Cortex of kidney (tissue), 1 donor: Measurements from ENCODE around the gene RIMKLB.
"Not testable (repeated sequence)": the region's sequence is repeated elsewhere in the genome, so short reads cannot be mapped to it uniquely, and the experiment has no call there.

Experiments
- DNase-seq: peaks from one replicate; lab custom pipeline; 2025; lab: John Stamatoyannopoulos, UW

The RIMKLB gene

DNA sequence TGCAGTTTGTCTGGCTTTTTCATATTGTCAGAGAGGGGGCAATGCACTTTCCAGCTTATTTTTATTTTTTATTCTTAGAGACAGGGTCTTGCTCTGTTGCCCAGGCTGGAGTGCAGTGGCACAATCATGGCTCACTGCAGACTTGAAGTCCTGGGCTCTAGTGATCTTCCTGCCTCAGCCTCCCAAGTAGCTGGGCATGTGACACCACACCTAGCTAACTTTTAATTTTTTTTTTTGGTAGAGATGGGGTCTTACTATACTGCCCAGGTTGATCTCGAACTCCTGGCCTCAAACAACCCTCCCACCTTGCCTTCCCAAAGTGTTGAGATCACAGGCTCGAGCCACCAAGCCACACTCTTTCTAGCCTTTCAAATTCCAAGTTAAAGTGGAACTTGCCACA, 120.7 kb downstream of the RIMKLB start:
- DNase-seq, result no peak

DNA sequence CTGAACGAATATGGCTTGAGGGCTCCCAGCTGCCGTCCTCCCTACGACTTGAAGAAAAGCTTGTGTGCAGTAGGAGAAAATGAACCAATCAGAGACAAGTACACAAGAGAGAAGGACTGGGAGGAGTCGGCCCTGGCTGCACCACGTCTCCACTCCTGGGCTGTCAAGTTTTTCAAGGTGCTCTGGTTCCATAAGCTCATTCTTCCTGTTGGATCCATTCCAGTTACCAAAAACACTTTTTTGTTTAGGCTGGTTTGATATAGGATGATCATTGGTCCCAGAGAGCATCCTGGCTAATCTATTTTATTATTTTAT, 121.8 kb downstream of the RIMKLB start:
- no peak for DNase-seq

DNA sequence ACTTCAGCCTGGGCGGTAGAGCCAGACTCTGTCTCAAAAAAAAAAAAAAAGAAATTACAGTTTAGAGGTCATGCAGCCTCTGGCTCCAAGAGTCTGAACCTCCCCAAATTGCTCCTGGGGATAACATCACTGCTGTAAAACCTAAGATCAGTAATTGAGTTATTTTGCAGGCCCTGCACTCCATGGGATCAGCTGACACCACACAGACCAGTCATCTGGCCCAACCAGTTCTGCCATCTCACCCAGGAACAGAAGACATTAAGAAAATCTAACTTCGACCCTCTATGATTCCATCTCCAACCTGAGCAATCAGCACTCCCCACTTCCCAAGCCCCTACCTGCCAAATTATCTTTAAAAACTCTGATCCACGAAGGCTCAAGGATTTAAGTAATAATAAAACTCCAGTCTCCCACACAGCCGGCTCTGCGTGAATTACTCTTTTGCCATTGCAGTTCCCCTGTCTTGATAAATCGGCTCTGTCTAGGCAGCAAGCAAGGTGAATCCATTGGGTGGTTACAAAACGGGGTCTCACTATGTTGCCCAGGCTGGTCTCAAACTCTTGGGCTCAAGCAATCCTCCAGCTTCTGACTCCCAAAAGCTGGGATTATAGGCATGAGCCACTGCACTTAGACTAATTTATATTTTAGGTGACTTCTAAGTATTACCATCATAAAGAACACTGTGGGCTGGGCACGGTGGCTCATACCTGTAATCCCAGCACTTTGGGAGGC, 123.1 kb downstream of the RIMKLB start:
- not testable (repeated sequence) for DNase-seq

DNA sequence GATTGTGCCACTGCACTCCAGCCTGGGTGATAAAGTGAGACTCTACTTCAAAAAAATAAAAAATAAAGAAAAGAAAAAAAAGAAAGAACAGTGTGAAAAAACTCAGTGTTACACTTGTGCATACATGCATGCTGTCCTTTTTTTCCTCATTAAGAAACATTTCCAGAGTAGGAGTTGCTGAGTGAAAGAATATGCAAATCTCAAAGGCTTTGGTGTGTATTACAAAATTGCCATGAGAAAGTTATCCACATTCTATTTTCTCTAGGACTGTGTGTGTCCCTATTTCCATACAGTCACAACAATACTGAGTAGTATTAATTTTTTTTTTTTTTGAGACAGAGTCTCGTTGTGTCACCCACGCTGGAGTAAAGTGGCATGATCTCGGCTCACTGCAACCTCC, 123.8 kb downstream of the RIMKLB start:
- DNase-seq, result no peak

DNA sequence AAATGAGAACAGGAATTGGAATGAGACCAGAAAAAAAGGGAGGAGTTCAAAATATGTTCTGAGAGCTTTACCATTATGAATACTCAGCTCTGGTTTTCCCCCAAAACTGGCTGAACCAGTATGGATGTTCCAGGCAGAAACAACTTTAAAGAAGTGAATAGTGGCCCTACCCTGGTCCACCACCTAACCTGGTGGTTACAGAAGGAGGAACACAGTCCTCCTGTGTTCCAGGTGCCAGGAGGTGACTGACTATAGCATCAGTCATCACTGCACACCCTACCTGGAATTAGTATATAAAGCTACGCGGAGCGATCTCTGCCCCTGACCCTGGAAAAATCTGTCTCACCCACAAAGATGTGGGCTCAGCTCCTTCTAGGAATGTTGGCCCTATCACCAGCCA, 124.5 kb downstream of the RIMKLB start, which contains the start of gene A2ML1:
TSS of gene A2ML1 (plus strand) at position 324 of the 400 bp plus-strand sequence. CDS start at position 355, 31 bp downstream.
- no peak for DNase-seq

DNA sequence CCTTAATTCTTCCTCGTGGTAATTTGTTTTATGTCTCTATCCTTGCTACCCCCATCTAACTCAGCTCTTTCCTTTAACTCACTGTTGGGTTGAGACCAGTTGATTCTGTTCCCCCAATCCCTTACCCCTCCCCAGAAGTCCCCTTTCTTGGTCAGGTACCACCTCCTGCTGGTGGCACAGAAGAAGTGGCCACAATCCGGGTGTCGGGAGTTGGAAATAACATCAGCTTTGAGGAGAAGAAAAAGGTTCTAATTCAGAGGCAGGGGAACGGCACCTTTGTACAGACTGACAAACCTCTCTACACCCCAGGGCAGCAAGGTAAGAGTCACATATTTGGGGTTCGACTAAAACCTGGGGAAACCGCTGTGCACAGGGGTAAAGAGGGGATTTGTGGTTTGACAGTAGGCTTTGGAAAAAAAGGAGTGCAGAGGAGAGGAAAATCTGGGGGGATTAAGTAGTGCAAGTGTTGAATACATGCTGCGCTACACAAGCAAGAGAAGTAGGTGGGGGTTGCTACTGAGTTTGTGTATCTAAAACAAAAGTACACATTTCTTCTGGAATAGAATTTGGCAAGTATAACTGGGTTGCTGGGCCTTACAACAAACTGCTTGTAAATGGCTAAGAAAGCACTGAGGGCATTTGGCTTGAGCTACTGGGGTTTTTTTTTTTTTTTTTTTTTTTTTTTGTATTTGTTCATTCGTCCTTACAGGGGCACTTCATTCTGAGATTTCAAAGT, 125.9 kb downstream of the RIMKLB start:
- no peak for DNase-seq

DNA sequence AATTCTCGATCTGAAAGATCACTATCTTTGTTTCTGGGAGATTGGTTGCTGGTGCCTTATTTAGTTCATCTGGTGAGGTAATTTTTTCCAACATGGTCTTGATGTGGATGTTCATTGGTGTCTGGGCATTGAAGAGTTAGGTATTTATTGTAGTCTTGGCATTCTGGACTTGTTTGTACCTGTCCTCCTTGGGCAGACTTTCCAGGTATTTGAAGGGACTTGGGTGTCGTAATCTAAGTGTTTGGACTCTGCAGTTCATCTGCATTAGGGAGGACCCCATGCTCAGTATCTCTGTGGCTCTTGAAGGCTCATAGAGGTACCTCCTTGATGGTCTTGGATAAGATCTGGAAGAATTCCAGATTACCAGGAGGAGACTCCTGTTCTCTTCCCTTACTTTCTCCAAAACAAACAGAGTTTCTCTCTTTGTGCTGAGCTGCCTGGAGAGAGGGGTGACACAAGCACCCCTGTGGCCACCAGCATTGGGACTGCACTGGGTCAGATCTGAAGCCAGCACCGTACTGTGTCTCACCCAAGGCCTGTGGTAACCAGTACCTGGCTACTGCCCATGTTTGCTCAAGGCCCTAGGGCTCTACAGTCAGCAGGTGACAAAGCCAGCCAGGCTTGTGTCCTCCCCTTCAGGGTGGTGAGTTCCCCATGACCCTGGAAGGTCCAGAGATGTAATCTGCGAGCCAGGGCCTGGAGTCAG, 129.9 kb downstream of the RIMKLB start:
- DNase-seq, result no peak

DNA sequence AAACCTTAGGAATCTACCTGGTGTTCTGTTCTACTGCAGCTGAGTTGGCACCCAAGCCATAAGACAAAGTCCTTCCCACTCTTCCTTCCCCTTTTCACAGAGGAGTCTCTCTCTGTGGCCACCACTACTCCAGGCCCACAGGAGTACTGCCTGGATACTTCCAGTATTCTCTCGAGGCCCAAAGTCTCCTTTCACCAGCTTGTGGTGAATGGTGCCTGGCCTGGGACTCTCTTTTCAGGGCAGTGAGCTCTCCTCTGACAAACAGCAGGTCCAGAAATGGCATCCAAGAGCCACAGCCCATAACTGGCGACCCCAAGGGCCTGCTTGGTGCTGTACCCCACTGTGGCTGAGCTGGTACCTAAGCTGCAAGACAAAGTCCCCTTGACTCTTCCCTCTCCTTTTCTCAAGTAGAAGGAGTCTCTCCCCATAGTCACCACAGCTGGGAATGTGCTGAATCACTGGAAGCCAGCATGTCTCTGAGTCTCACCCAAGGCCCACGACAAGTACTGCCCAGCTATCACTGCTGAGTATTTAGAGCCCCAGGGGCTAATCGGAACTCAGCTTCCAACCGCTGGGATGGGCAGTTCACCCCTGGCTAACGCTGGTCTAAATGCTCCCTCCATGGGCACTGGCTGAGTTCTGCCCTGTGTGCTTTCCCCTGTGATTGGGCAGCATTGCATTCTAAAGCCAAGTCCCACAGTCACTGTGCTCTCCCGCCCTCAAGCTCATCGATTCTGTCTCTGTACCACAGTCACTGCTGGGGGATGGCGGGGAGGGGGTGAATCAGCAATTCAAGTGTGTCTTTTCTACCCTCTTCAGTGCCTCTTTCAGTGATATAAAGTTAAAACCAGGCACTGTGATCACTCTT, 130.7 kb downstream of the RIMKLB start:
- DNase-seq, result no peak

DNA sequence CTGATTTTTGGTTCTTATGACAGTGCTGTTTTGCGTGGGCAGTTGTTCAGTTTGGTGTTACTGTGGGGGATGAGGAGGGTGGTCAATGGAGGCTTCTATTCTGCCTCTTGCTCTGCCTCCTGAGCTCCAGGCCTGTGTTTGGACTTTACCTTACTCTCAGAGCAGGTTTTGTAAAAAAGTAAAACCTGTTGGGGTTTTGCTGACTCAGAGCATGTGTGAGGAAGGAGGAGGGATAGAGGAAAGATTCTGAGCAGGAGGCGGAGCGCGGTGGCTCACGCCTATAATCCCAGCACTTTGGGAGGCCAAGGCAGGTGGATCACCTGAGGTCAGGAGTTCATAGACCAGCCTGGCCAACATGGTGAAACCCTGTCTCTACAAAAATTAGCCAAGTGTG, 131.3 kb downstream of the RIMKLB start:
- no peak for DNase-seq

DNA sequence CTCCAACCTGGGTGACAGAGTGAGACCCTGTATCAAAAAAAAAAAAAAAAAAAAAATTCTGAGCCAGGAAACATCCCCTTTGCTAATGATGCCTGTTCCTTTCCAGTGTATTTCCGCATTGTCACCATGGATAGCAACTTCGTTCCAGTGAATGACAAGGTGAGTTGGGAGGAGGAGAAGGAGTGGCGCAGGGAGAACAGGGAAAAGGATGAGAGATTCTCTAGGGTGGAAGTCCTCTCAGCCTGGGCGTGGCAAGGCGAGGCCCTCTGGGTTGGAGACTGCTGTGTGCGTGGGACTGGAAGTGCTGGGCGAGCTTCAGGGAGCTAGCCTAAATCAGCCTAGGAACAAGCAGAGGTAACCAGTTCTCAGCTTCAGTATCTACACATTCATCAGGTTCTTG, 131.8 kb downstream of the RIMKLB start:
- no peak for DNase-seq

DNA sequence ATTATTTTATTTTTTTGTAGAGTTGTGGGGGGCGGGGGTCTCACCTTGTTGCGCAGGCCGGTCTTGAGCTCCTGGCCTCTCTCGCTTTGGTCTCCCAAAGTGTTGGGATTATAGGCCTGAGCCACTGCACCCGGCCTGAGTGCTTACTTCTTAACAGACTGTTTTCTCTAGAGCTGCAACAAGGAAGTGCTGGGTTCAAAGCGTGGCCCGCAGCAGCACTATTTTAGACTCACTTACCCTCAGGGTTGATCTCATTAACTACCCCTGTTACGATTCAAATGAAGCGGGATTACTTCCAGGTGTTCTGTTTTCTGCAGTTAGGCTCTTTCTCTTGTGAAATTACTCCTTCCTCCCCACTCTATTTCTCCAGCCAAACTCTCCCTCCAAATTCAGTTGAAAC, 133.3 kb downstream of the RIMKLB start:
- no peak for DNase-seq

DNA sequence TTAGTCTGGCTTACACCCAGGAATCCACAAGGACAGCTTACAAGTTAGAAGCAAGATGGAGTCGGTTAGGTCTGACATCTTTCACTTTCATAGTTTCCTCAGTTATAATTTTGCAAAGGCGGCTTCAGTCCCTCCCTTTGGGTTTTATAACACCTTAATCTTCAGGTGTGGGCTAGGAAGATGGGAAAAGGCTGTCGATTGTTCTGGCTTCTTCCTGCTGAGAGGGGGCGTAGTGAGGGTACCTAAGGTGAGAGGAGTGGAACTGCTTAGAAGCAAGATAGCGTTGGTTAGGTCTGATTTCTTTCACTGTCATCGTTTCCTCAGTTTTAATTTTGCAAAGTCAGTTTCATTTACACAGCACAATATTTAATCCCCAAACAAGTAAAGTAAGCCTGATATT, 134.7 kb downstream of the RIMKLB start:
- DNase-seq, result no peak
